ENCODE data around the gene FAAP20. TPM values are rescaled to one million over a fixed set of nuclear protein-coding genes. Genes with fewer than 3 reads are reported as not detected.

FAAP20 gene
- total and polyA plus RNA-seq, 9 of the 15 experiments (the other 6 are each of a cell fraction or from before 2014, with no cell fraction given): 0.58 to 143 (median 9.9) TPM

- TF ChIP-seq PREB (CRISPR knock-in tag; IDR thresholded peaks at IDR 0.05) (no peak), RNF2 (IDR thresholded peaks at IDR 0.05) (peak; percentile 58), POLR2H (tag; IDR thresholded peaks at IDR 0.05; ENCODE audit: low read depth) (no peak), CBFA2T3 (IDR thresholded peaks at IDR 0.05) (no peak), CSDE1 (IDR thresholded peaks at IDR 0.05) (no peak), CBFA2T2 (conservative IDR thresholded peaks at IDR 0.05) (peak; percentile 79), UBTF (IDR thresholded peaks at IDR 0.05; ENCODE audit: borderline replicate concordance in 1 of 2, low read depth in 2 of 2, low read length in 2 of 2) (no peak), RHOXF2B (CRISPR knock-in tag; conservative IDR thresholded peaks at IDR 0.05) (no peak), ZNF174 (CRISPR knock-in tag; IDR thresholded peaks at IDR 0.05) (no peak), ZNF780A (CRISPR knock-in tag; IDR thresholded peaks at IDR 0.05) (no peak), CBX8 (IDR thresholded peaks at IDR 0.05; ENCODE audit: borderline replicate concordance, extremely low read depth, low read depth, low read length, poor library complexity, severe bottlenecking) (no peak), LCOR (CRISPR knock-in tag; IDR thresholded peaks at IDR 0.05) (peak; percentile 97), ZBTB43 (CRISPR knock-in tag; IDR thresholded peaks at IDR 0.05) (no peak; the same call in 1 of the 2 replicates), SNAPC5 (CRISPR knock-in tag; IDR thresholded peaks at IDR 0.05) (no peak), TRIM25 (IDR thresholded peaks at IDR 0.05; ENCODE audit: borderline replicate concordance) (no peak), JUNB (CRISPR knock-in tag; conservative IDR thresholded peaks at IDR 0.05) (no peak), ZNF217 (CRISPR knock-in tag; IDR thresholded peaks at IDR 0.05) (no peak), FOXK1 (CRISPR knock-in tag; IDR thresholded peaks at IDR 0.05; ENCODE audit: borderline replicate concordance) (no peak)
Observed at GRCh38 chr1:2175681-2176454, 18.7 kb downstream of the FAAP20 start (continued).
